Karpas-422 (cell line): Measurements from ENCODE around the gene TIAM2. TPM values are rescaled to one million over a fixed set of nuclear protein-coding genes. Genes with fewer than 3 reads are reported as not detected.

Experiments
- DNase-seq: peaks from one replicate; pipeline ENCODE4 v3.0.0-alpha.2; 2015
- H2AFZ ChIP-seq: fragments of 200-600 bp; sonication (generic); 2 replicates; pipeline ENCODE4 v1.6.1; 2014; ENCODE audit warnings: antibody characterized with exemption, low read length, mixed read lengths
- H3K27ac ChIP-seq: fragments of 200-600 bp; sonication (generic); 2 replicates; pipeline ENCODE4 v1.5.1; 2014; ENCODE audit warnings: mild to moderate bottlenecking, low read length, moderate library complexity
- H3K27me3 ChIP-seq: fragments of 200-600 bp; sonication (generic); 2 replicates; pipeline ENCODE4 v1.6.1; 2014; ENCODE audit warnings: low read length, mixed read lengths
- H3K36me3 ChIP-seq: fragments of 200-600 bp; sonication (generic); 2 replicates; pipeline ENCODE4 v1.6.1; 2014; ENCODE audit warnings: low read length, mixed read lengths; ENCODE audit not compliant: insufficient read depth
- H3K4me1 ChIP-seq: fragments of 200-600 bp; sonication (generic); 2 replicates; pipeline ENCODE4 v1.6.1; 2014; ENCODE audit warnings: mild to moderate bottlenecking, low read length, mixed read lengths
- H3K4me2 ChIP-seq: fragments of 200-600 bp; sonication (generic); 2 replicates; pipeline ENCODE4 v1.6.1; 2014; ENCODE audit warnings: low read length, low read depth, mild to moderate bottlenecking; ENCODE audit not compliant: poor library complexity, severe bottlenecking
- H3K4me3 ChIP-seq: fragments of 200-600 bp; sonication (generic); 2 replicates; pipeline ENCODE4 v1.5.1; 2014; ENCODE audit warnings: mild to moderate bottlenecking, antibody characterized with exemption, low read length, mixed read lengths
- H3K79me2 ChIP-seq: fragments of 200-600 bp; sonication (generic); 2 replicates; pipeline ENCODE4 v1.6.1; 2014; ENCODE audit warnings: mild to moderate bottlenecking, low read length, mixed read lengths
- H3K9ac ChIP-seq: fragments of 200-600 bp; sonication (generic); 2 replicates; pipeline ENCODE4 v1.6.0; 2014; ENCODE audit warnings: low read length
- H3K9me2 ChIP-seq: fragments of 200-600 bp; sonication (generic), shearing (Covaris generic); replicated peaks from 2 replicates; pipeline ENCODE4 v1.6.0; 2014; ENCODE audit warnings: mild to moderate bottlenecking, low read length, moderate library complexity; ENCODE audit not compliant: insufficient read depth
- H3K9me3 ChIP-seq: fragments of 300-700, 200-600 bp; sonication (generic); 2 replicates; pipeline ENCODE4 v1.6.1; 2014; ENCODE audit warnings: low read length, mixed read lengths
- H4K20me1 ChIP-seq: fragments of 200-600 bp; sonication (generic); 2 replicates; pipeline ENCODE4 v1.6.1; 2014; ENCODE audit warnings: mild to moderate bottlenecking, antibody characterized with exemption, low read length, low read depth; ENCODE audit not compliant: insufficient read depth
- total RNA-seq: library from RNA; depleted of rRNA; stranded (reverse); fragments of >200 nt; shearing (Covaris generic); gene quantifications from 2 replicates; pipeline ENCODE4 v1.2.3, GENCODE V29; 2014; ENCODE audit warnings: low replicate concordance

The TIAM2 gene
- total RNA-seq, 1 experiment from 2014 or later = 9.0 TPM

DNA sequence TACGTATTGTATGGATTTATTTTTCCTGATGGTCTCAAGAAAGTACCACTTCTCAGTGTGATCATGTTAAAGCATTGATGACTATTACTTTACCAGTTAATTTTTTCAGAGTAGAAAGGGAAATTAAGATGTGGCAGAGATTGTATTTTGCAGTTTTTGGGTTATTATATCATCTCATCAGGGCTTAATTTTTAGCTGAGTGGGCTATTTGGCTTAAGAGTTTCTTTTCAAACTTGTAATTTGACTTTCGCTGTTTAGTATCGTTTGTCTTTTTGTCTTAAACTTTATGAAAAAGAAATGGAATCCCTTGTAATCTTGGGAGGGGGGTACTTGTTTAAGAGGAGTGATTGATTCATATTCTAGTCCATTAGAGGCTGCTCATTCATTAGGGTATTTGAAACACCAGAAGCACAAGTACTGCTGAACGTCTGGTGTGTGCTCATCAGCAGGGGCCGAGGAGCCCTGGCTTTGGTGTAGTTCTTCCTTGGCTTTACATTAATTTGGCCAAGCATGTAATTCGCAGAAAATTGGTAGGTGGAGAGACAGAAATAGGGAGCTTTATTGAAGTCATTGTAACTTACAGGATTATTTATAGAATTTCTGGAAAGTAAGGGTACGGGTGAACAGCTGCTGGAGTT lies 112.4 kb downstream of the TIAM2 start:
- Histone ChIP-seq H3K9me3 (no peaks in the 10 kb centered on the region), H3K4me3 (no peak overlapping the region), H3K79me2 (no peaks in the 10 kb centered on the region), H4K20me1 (no peaks in the 10 kb centered on the region), H3K27me3 (no peaks in the 10 kb centered on the region), H3K27ac (no peak overlapping the region), H3K4me1 (no peaks in the 10 kb centered on the region), H2AFZ (no peak overlapping the region), H3K9ac (no peak overlapping the region), H3K36me3 (no peaks in the 10 kb centered on the region), H3K9me2 (no peaks in the 10 kb centered on the region), H3K4me2 (no peak overlapping the region)
- no peak for DNase-seq

DNA sequence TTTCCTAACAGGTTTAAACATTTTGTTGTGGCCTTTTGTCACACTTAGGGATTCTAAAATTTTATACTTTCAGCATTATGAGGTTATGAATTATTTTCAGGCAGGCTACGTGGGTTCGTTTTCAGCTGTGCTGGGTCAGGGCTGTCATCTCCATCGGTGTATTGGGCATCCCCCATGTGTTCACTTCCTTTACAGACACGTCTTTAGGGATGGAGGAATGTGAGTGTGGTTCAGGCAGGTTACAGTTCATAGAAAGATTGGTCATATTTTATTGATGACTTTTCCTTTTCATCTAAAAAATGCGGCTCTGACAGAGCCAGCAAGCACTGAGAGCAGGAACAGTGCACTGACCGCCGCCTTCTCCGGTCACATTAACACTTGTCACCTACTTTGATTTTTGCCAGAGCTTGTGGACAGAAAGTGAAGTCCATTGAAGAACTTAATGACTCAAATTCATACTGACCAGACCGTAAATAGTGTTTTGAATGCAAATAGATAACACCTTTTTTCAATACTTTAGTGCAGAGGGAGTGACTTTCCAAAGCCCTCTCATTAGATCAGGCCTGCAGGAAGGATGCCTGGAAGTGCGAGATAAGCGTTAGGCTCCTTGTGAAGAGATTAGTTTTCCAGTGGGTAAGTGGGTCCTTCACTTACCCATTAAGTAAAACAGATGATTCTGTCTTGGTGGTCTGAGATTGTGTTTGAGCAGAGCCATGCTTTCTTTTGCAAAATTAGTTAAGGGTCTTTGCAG lies 113.1 kb downstream of the TIAM2 start:
- Histone ChIP-seq H3K36me3 (no peaks in the 10 kb centered on the region), H3K27ac (no peak overlapping the region), H3K79me2 (no peaks in the 10 kb centered on the region), H3K4me2 (no peak overlapping the region), H3K4me3 (no peak overlapping the region), H4K20me1 (no peaks in the 10 kb centered on the region), H3K9ac (no peak overlapping the region), H3K27me3 (no peaks in the 10 kb centered on the region), H3K4me1 (no peaks in the 10 kb centered on the region), H3K9me2 (no peaks in the 10 kb centered on the region), H3K9me3 (no peaks in the 10 kb centered on the region), H2AFZ (no peak overlapping the region)
- no peak for DNase-seq

DNA sequence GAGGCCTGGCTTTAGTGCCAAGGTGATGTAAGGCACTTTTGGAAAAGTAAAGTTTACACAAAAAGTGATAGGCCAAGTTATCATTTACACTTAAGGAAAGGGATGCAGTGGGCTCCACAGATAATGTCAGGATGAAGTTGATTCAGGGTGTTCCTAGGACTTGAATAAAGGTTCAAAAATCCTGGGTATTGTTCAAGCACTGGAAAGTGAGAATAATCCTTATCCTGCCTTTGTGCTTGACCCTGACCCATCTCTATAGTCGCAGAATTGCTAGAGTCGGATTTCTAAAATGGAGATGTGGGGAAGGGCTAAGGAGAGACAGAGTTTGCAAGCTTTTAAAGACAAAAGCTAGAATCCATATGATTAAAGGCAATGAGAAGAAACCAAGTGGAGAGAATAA lies 115.6 kb downstream of the TIAM2 start:
- Histone ChIP-seq H3K9ac (no peak overlapping the region), H3K9me2 (no peaks in the 10 kb centered on the region), H3K4me2 (no peak overlapping the region), H3K4me1 (no peaks in the 10 kb centered on the region), H2AFZ (no peak overlapping the region), H3K4me3 (no peak overlapping the region), H3K36me3 (no peaks in the 10 kb centered on the region), H4K20me1 (no peaks in the 10 kb centered on the region), H3K27ac (no peak overlapping the region), H3K9me3 (no peaks in the 10 kb centered on the region), H3K79me2 (no peaks in the 10 kb centered on the region), H3K27me3 (no peaks in the 10 kb centered on the region)
- DNase-seq = no peak

DNA sequence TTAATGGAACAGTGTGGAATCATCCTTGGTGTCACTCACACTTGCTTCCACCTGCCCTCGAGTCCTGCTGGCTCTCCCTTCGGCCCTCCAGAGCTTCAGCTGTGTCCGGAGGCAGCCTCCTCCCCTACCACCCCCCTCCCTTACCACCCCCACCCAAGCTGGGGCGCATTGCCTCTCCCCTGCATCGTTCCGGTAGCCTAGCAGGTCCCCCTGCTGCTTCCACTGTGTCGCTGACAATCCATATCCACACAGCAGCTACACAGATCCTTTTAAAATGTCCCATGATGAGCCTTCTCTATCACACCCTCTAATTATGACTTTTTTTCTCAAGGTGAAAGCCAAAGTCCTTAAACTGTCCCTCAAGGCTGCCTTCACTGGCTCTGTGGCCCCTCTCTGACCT lies 117.6 kb downstream of the TIAM2 start:
- Histone ChIP-seq H2AFZ (no peak overlapping the region), H3K9me2 (no peaks in the 10 kb centered on the region), H3K4me3 (no peak overlapping the region), H3K4me2 (no peak overlapping the region), H3K9me3 (no peaks in the 10 kb centered on the region), H3K27ac (no peak overlapping the region), H3K4me1 (no peaks in the 10 kb centered on the region), H3K27me3 (no peaks in the 10 kb centered on the region), H3K36me3 (no peaks in the 10 kb centered on the region), H3K79me2 (no peaks in the 10 kb centered on the region), H3K9ac (no peak overlapping the region), H4K20me1 (no peaks in the 10 kb centered on the region)
- no peak for DNase-seq

DNA sequence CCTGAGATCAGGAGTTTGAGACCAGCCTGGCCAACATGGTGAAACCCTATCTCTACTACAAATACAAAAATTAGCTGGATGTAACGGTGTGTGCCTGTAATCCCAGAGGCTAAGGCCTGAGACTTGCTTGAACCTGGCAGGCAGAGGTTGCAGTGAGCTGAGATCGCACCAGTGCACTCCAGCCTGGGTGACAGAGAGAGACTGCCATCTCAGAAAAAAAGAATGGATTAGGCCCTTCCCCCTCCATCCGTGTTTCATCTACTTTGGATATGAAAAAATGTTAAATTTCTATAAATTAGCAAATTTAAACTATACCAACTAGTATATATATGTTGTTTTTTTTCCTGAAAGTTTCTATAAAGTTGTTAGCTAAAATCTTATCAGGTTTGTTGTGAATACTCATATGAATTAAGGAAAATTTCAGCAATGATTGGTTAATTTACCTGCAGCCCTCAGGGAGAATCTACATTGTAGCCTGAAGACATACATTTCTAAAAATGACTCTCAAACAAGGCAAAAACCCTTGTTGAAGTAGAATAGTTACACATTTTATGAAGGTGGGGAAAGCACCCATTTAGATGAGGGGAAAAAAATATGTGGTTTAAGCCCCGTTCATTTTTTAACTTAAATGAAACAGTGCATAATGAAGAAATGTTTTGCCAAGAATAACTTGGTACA lies 120.9 kb downstream of the TIAM2 start:
- Histone ChIP-seq H3K4me1 (no peaks in the 10 kb centered on the region), H3K79me2 (no peaks in the 10 kb centered on the region)
- no peak for DNase-seq

DNA sequence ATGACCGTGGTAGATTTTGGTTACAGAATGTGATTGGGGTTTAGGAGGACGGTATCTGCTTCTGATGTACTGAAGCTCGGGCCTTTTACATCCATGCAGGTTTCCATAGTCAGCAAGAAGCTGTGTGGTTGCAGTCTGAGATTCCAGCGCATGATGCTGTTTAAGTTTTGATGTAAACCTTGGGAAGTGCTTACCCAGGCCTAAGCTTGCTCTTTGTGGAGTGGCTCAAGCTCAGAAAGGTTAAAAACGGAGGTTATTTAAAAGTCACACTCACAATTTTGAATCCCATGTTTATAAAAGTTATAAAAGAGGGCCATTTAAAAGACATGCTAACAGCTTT lies 121.4 kb downstream of the TIAM2 start:
- no peaks in the 10 kb centered on the region for H3K27me3 ChIP-seq
- H3K4me1 ChIP-seq = no peaks in the 10 kb centered on the region
- no peaks in the 10 kb centered on the region for H3K9me2 ChIP-seq
- no peak overlapping the region for H3K4me3 ChIP-seq
- H4K20me1 ChIP-seq = no peaks in the 10 kb centered on the region
- H3K27ac ChIP-seq = no peak overlapping the region
- H3K79me2 ChIP-seq = no peaks in the 10 kb centered on the region
- no peak for DNase-seq
- no peak overlapping the region for H2AFZ ChIP-seq
- H3K36me3 ChIP-seq = no peaks in the 10 kb centered on the region
- no peak overlapping the region for H3K4me2 ChIP-seq
- no peak overlapping the region for H3K9ac ChIP-seq
- no peaks in the 10 kb centered on the region for H3K9me3 ChIP-seq

More for the DNA sequence above, 120.9 kb downstream of the TIAM2 start:
- no peak overlapping the region for H2AFZ ChIP-seq
- no peaks in the 10 kb centered on the region for H3K9me2 ChIP-seq
- H3K9ac ChIP-seq = no peak overlapping the region
- H3K27ac ChIP-seq = no peak overlapping the region
- H3K4me2 ChIP-seq = no peak overlapping the region
- H3K4me3 ChIP-seq = no peak overlapping the region
- no peaks in the 10 kb centered on the region for H3K36me3 ChIP-seq
- H4K20me1 ChIP-seq = no peaks in the 10 kb centered on the region
- H3K9me3 ChIP-seq = no peaks in the 10 kb centered on the region
- H3K27me3 ChIP-seq = no peaks in the 10 kb centered on the region

DNA sequence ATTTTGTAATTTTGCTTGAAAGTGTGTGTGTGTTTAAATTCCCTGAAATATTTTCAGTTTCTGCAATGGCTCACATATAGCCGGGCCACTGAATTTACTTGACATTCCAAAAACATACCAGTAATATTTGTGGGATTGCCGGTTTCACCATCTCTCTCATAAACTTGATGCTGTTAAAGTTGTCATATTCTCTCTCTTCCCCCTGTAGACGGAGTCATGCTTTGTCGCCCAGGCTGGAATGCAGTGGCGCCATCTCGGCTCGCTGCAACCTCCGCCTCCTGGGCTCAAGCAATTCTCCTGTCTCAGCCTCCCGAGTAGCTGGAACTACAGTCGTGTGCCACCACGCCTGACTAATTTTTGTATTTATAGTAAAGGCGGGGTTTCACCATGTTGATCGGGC lies 122.1 kb downstream of the TIAM2 start:
- DNase-seq = no peak

DNA sequence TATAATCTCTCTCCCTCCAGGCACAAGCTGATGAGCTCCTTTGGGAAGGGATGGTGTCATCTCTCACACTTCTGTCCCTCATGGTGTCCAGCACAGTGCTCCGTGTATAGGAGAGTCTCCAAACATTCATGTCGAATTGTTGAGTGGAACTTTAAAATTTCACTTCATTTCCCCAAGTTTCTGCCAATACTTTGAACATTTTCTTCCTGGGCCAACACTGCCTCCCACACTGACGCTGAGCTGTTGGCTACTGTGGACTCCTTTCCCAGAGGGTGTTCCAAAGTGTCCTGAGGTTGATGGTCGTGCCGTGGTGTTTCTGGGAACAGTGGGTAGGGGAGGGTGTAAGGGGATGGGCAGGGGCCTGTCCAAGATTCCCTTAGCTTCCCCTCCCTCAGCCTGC lies 122.7 kb downstream of the TIAM2 start:
- H3K27ac ChIP-seq = no peak overlapping the region
- no peaks in the 10 kb centered on the region for H3K9me2 ChIP-seq
- no peak overlapping the region for H2AFZ ChIP-seq
- DNase-seq = no peak
- no peaks in the 10 kb centered on the region for H4K20me1 ChIP-seq
- H3K4me1 ChIP-seq = no peaks in the 10 kb centered on the region
- no peak overlapping the region for H3K9ac ChIP-seq
- H3K4me3 ChIP-seq = no peak overlapping the region
- no peaks in the 10 kb centered on the region for H3K27me3 ChIP-seq
- no peak overlapping the region for H3K4me2 ChIP-seq
- no peaks in the 10 kb centered on the region for H3K79me2 ChIP-seq
- H3K9me3 ChIP-seq = no peaks in the 10 kb centered on the region
- H3K36me3 ChIP-seq = no peaks in the 10 kb centered on the region

More for the DNA sequence above, 122.1 kb downstream of the TIAM2 start:
- Histone ChIP-seq H3K9me3 (no peaks in the 10 kb centered on the region), H2AFZ (no peak overlapping the region), H3K79me2 (no peaks in the 10 kb centered on the region), H3K9ac (no peak overlapping the region), H3K4me1 (no peaks in the 10 kb centered on the region), H3K27me3 (no peaks in the 10 kb centered on the region), H3K4me3 (no peak overlapping the region), H3K9me2 (no peaks in the 10 kb centered on the region), H4K20me1 (no peaks in the 10 kb centered on the region), H3K4me2 (no peak overlapping the region), H3K36me3 (no peaks in the 10 kb centered on the region), H3K27ac (no peak overlapping the region)
